ENCODE results near the gene PREX1.
A peak's percentile ranks its signal among the peaks of the same experiment; 100 is the strongest.

Gene PREX1

DNA sequence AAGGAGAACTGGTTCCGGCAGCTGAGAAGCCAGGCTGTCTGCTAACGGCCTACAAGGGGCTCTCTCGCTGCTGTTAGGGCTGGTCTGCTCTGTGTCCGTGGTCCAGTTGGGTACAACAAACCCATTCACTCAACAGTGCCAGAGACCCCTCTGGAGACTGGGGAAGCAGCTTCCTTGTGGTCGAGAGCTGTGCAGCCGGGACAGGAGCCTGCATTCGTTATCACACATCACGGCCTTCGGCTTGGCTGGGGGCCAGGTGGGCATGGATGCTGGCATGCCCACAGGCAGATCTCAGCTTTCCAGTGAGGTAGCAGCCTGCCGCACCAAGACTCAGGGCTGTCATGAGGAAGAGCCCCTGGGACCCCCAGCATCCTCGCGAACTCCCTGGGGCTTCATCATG is 124.7 kb downstream of the PREX1 start:
- no peak for TF ChIP-seq Cebpa-rat (IDR thresholded peaks at IDR 0.05)
- no peaks in the 10 kb centered on the region for H3K27me3 ChIP-seq
- peaks cover 60% of the 10 kb centered on the region for H3K4me1 ChIP-seq
- peak overlapping the region; percentile 78 for H3K4me2 ChIP-seq
- no peaks in the 10 kb centered on the region for H4K20me1 ChIP-seq
- peaks cover 22% of the 10 kb centered on the region; the same call in 1 of the 2 replicates for H3K36me3 ChIP-seq
- no peaks in the 10 kb centered on the region for H3K9me3 ChIP-seq
- H3K4me3 ChIP-seq, result no peak overlapping the region
- H3K9ac ChIP-seq, result peak overlapping the region; percentile 30
- H3K27ac ChIP-seq, result peak overlapping the region; percentile 69

DNA sequence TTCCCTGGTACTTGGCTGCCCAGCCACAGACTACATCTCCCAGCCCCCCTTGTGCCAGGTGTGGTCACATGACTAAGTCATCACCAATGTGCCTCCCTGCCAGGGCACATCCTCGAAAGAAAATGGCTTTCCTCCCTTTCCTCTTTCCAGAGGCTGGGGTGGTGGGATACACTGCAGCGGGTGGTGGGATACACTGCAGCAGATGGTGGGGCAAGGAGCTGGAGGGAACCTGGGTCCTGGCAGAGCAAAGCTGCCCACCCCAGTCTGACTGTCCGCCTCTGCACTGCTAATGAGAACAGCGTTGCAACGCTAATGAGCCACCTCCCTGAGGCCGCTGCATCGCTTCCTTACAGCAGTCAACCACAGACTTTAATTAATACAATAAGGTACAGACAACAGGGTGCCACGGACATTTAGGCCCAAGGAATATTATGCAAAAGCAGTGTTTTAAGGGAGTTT is 125.3 kb downstream of the PREX1 start:
- Histone ChIP-seq H3K4me2 (peak overlapping the region; percentile 78), H3K36me3 (peaks cover 22% of the 10 kb centered on the region; the same call in 1 of the 2 replicates), H3K9me3 (no peaks in the 10 kb centered on the region), H4K20me1 (no peaks in the 10 kb centered on the region), H3K27me3 (no peaks in the 10 kb centered on the region), H3K4me1 (peaks cover 56% of the 10 kb centered on the region), H3K4me3 (no peak overlapping the region), H3K9ac (peak overlapping the region; percentile 30; the same call in 1 of the 2 replicates), H3K27ac (peak overlapping the region; percentile 69)
- no peak for TF ChIP-seq Cebpa-rat (IDR thresholded peaks at IDR 0.05)

DNA sequence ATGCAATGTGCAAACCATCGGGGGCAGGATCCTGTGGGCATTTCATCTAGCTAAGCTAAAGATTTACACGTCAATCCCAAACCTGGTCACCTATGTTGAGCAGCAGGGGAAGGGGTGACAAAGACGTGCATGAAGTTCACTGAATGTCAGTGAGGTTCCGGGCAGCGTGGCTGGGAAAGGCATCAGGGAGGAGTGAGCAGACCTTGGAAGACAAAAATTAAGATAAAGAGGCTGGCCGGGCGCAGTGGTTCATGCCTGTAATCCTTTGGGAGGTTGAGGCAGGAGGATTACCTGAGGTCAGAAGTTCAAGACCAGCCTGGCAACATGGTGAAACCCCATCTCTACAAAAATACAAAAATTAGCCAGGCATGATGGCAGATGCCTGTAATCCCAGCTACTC is 126.1 kb downstream of the PREX1 start:
- Histone ChIP-seq H3K4me2 (no peak overlapping the region; the same call in 1 of the 2 replicates), H3K27ac (no peak overlapping the region), H3K4me1 (peaks cover 48% of the 10 kb centered on the region), H3K27me3 (no peaks in the 10 kb centered on the region), H3K4me3 (no peak overlapping the region), H3K36me3 (peaks cover 22% of the 10 kb centered on the region; the same call in 1 of the 2 replicates), H3K9me3 (no peaks in the 10 kb centered on the region), H4K20me1 (no peaks in the 10 kb centered on the region), H3K9ac (no peak overlapping the region)
- no peak for TF ChIP-seq Cebpa-rat (IDR thresholded peaks at IDR 0.05)

- Histone ChIP-seq H3K36me3 (peaks cover 27% of the 10 kb centered on the region; the same call in 1 of the 2 replicates), H4K20me1 (no peaks in the 10 kb centered on the region), H3K27me3 (no peaks in the 10 kb centered on the region), H3K4me3 (no peak overlapping the region), H3K4me1 (peaks cover 18% of the 10 kb centered on the region), H3K9ac (no peak overlapping the region), H3K4me2 (no peak overlapping the region), H3K9me3 (no peaks in the 10 kb centered on the region), H3K27ac (no peak overlapping the region)
- TF ChIP-seq Cebpa-rat (IDR thresholded peaks at IDR 0.05), result no peak
These were observed 129.1 kb downstream of the PREX1 start for GRCh38 chr20:48698507-48699267.

DNA sequence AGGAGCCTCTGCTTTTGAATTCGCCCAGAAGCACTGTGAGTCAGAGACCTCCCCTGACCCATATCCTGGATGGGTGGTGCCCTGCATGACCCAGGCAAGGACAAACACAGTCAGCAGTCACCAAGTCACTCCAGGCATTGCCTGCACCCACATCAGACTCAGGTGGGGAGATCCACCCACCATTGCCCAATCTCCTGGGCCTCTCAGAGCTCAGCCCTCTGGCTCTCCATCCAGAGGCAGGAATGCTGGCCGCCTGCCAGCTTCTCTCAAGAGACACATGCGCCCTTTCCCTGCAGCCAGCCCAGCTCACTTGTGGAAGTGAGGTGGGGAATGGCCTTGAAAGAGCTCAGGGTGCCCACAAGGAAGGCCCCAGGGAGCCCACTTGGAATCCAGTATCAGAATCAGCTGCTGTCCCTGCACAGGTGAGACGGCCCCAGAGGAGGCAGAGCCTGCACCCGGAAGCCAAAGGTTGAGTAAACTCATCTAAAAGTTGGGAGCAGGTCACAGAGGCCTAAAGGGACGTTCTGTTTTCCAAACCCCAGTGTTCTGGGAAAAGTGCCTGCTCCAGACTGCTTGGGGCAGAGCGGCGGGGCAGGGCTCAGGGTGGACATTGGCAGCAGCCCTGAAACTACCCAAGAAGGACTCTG is 129.8 kb downstream of the PREX1 start:
- no peak overlapping the region for H3K4me2 ChIP-seq
- H3K4me1 ChIP-seq, result peaks cover 11% of the 10 kb centered on the region
- no peak overlapping the region for H3K9ac ChIP-seq
- H3K36me3 ChIP-seq, result peaks cover 27% of the 10 kb centered on the region; the same call in 1 of the 2 replicates
- H4K20me1 ChIP-seq, result no peaks in the 10 kb centered on the region
- no peak for TF ChIP-seq Cebpa-rat (IDR thresholded peaks at IDR 0.05)
- no peak overlapping the region for H3K27ac ChIP-seq
- no peaks in the 10 kb centered on the region for H3K27me3 ChIP-seq
- no peaks in the 10 kb centered on the region for H3K9me3 ChIP-seq
- H3K4me3 ChIP-seq, result no peak overlapping the region

GRCh38 chr20:48696671-48697070 is 131.1 kb downstream of the PREX1 start:
- no peaks in the 10 kb centered on the region for H3K27me3 ChIP-seq
- H4K20me1 ChIP-seq, result no peaks in the 10 kb centered on the region
- TF ChIP-seq Cebpa-rat (IDR thresholded peaks at IDR 0.05), result no peak
- no peaks in the 10 kb centered on the region for H3K4me1 ChIP-seq
- H3K36me3 ChIP-seq, result peaks cover 27% of the 10 kb centered on the region; the same call in 1 of the 2 replicates
- no peaks in the 10 kb centered on the region for H3K9me3 ChIP-seq
- H3K4me2 ChIP-seq, result no peak overlapping the region
- no peak overlapping the region for H3K27ac ChIP-seq
- no peak overlapping the region for H3K9ac ChIP-seq
- no peak overlapping the region for H3K4me3 ChIP-seq

DNA sequence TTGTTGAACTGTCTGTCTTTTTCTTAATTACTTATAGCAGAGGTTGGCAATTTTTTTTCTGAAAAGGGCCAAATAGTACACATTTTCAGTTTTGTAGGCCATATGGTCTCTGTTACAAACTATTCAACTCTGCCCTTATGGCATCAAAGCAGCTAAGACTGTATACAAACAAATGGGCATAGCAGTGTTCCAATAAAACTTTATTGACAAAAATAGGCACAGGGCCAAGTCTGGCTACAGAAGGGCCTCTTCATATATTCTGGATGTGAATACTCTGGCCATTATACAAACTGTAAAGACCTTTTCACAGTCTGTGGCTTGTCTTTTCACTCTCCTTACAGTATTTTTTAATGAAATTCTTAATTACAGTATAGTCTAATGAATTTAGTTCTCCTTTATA is 132.1 kb downstream of the PREX1 start:
- H3K27me3 ChIP-seq, result no peaks in the 10 kb centered on the region
- H4K20me1 ChIP-seq, result no peaks in the 10 kb centered on the region
- H3K27ac ChIP-seq, result no peak overlapping the region
- no peaks in the 10 kb centered on the region for H3K9me3 ChIP-seq
- no peak overlapping the region for H3K9ac ChIP-seq
- no peak for TF ChIP-seq Cebpa-rat (IDR thresholded peaks at IDR 0.05)
- no peaks in the 10 kb centered on the region for H3K4me1 ChIP-seq
- no peak overlapping the region for H3K4me2 ChIP-seq
- no peak overlapping the region for H3K4me3 ChIP-seq
- peaks cover 22% of the 10 kb centered on the region; the same call in 1 of the 2 replicates for H3K36me3 ChIP-seq

GRCh38 chr20:48695255-48695654 is 132.5 kb downstream of the PREX1 start:
- no peak overlapping the region for H3K27ac ChIP-seq
- H3K36me3 ChIP-seq, result peaks cover 22% of the 10 kb centered on the region; the same call in 1 of the 2 replicates
- no peaks in the 10 kb centered on the region for H3K27me3 ChIP-seq
- no peak overlapping the region for H3K9ac ChIP-seq
- no peak for TF ChIP-seq Cebpa-rat (IDR thresholded peaks at IDR 0.05)
- no peaks in the 10 kb centered on the region for H4K20me1 ChIP-seq
- no peaks in the 10 kb centered on the region for H3K9me3 ChIP-seq
- no peaks in the 10 kb centered on the region for H3K4me1 ChIP-seq
- H3K4me3 ChIP-seq, result no peak overlapping the region
- H3K4me2 ChIP-seq, result no peak overlapping the region

- H3K27me3 ChIP-seq, result no peaks in the 10 kb centered on the region
- no peaks in the 10 kb centered on the region for H3K4me1 ChIP-seq
- no peak overlapping the region for H3K9ac ChIP-seq
- H4K20me1 ChIP-seq, result no peaks in the 10 kb centered on the region
- peaks cover 14% of the 10 kb centered on the region; the same call in 1 of the 2 replicates for H3K36me3 ChIP-seq
- no peak overlapping the region for H3K4me2 ChIP-seq
- H3K27ac ChIP-seq, result no peak overlapping the region
- no peak overlapping the region for H3K4me3 ChIP-seq
- TF ChIP-seq Cebpa-rat (IDR thresholded peaks at IDR 0.05), result no peak
- H3K9me3 ChIP-seq, result no peaks in the 10 kb centered on the region
These were observed 133.4 kb downstream of the PREX1 start for GRCh38 chr20:48694381-48694865.

- TF ChIP-seq Cebpa-rat (IDR thresholded peaks at IDR 0.05), result no peak
- H3K4me2 ChIP-seq, result no peak overlapping the region
- H3K27me3 ChIP-seq, result no peaks in the 10 kb centered on the region
- no peak overlapping the region for H3K27ac ChIP-seq
- no peaks in the 10 kb centered on the region for H3K9me3 ChIP-seq
- no peak overlapping the region for H3K4me3 ChIP-seq
- no peak overlapping the region for H3K9ac ChIP-seq
- no peaks in the 10 kb centered on the region for H4K20me1 ChIP-seq
- H3K36me3 ChIP-seq, result peaks cover 7% of the 10 kb centered on the region; the same call in 1 of the 2 replicates
- H3K4me1 ChIP-seq, result peaks cover 14% of the 10 kb centered on the region
These were observed 136.3 kb downstream of the PREX1 start for GRCh38 chr20:48691523-48691922.
